ENCODE results near the gene ARID4B. TPM values are rescaled to one million over a fixed set of nuclear protein-coding genes. Genes with fewer than 3 reads are reported as not detected.

ARID4B gene
- total RNA-seq, 4 donors from 2014 or later = 29.0 to 54.5 (median 37.4) TPM

GRCh38 chr1:235296729-235297128 is 31.2 kb downstream of the ARID4B start:
- TF ChIP-seq, protein P1, sequence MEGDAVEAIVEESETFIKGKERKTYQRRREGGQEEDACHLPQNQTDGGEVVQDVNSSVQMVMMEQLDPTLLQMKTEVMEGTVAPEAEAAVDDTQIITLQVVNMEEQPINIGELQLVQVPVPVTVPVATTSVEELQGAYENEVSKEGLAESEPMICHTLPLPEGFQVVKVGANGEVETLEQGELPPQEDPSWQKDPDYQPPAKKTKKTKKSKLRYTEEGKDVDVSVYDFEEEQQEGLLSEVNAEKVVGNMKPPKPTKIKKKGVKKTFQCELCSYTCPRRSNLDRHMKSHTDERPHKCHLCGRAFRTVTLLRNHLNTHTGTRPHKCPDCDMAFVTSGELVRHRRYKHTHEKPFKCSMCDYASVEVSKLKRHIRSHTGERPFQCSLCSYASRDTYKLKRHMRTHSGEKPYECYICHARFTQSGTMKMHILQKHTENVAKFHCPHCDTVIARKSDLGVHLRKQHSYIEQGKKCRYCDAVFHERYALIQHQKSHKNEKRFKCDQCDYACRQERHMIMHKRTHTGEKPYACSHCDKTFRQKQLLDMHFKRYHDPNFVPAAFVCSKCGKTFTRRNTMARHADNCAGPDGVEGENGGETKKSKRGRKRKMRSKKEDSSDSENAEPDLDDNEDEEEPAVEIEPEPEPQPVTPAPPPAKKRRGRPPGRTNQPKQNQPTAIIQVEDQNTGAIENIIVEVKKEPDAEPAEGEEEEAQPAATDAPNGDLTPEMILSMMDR (IDR thresholded peaks at IDR 0.05) = no peak
- ATAC-seq (ENCODE audit: low FRiP score) = no peak
- no peak for DNase-seq (ENCODE audit: low spot score)

- no peak for DNase-seq (ENCODE audit: low spot score)
- no peak for ATAC-seq (ENCODE audit: low FRiP score)
- TF ChIP-seq, protein P1 (IDR thresholded peaks at IDR 0.05) = no peak
Observed at GRCh38 chr1:235295902-235296350, 32.1 kb downstream of the ARID4B start.

DNA sequence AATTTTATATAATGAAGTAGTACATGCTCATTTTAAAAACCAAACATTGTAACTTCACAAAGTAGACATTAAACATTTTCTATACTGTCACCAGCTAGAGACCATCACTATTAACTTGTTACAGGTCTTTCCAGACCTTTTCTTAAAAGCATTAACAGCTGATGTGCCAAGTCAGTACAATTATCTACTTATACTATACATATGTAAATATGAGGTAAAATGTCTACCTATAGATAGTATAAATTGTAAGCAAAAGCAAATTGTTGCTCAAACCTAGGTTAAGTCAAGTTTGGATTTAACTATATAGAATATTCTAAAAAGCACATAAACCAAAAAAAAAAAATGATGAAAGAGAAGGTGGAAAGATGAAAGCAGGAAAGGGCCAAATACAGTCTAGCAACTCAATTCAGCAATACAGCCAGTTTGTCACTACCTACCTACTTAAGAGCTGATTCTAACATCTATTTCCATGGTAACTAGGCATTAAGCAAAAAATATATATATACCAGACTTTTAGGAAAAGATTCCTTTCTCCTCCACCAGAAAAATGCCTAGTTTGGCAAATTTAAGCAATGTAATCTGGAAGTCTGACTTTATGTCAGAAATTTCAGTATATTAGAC is 34.5 kb downstream of the ARID4B start:
- TF ChIP-seq, protein P1 (IDR thresholded peaks at IDR 0.05) = no peak
- DNase-seq (ENCODE audit: low spot score) = no peak
- no peak for ATAC-seq (ENCODE audit: low FRiP score)

DNA sequence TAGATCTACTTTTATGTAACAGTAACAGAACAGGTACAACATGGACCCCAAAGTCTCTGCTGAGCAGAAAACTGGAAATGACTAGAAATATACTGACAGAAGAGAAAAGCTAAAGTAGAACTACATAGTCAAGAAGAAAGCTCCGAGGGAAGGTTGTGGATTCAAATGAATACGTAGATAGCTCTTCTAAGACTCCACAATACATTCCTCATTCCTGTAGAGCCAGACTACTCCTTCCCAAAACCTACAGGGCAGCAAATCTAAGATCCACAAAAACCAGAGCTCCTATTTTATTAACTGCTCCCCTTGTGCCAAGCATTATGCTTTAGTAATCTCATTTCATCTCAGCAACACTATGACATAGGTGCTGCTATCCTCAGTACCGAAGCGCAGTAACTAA is 35.2 kb downstream of the ARID4B start:
- no peak for ATAC-seq (ENCODE audit: low FRiP score)

GRCh38 chr1:235291599-235292091 is 36.3 kb downstream of the ARID4B start:
- no peak for ATAC-seq (ENCODE audit: low FRiP score)
- DNase-seq (ENCODE audit: low spot score) = no peak
- TF ChIP-seq, protein P1 (IDR thresholded peaks at IDR 0.05) = no peak

More for the DNA sequence above, 35.2 kb downstream of the ARID4B start:
- TF ChIP-seq, protein P1 (IDR thresholded peaks at IDR 0.05) = no peak
- DNase-seq (ENCODE audit: low spot score) = no peak

- TF ChIP-seq, protein P1 (IDR thresholded peaks at IDR 0.05) = no peak
- DNase-seq (ENCODE audit: low spot score) = no peak
- ATAC-seq (ENCODE audit: low FRiP score) = no peak
Observed at GRCh38 chr1:235290740-235291502, 37.1 kb downstream of the ARID4B start.
